PC-9 (cell line): ENCODE measurements around the gene PPP1CA.

Source experiments
- EZH2 ChIP-seq: fragments of 200-600 bp; sonication (generic); IDR thresholded peaks from 2 replicates; pipeline ENCODE4 v1.8.0; 2017; ENCODE audit warnings: antibody characterized with exemption, low read depth
- TF ChIP-seq, protein P1 (sequence below): fragments of 200-600 bp; sonication (generic); conservative IDR thresholded peaks from 2 replicates; pipeline ENCODE4 v1.6.1; 2017; ENCODE audit warnings: mixed run types, antibody characterized with exemption, mild to moderate bottlenecking, moderate library complexity

- TF ChIP-seq, protein P1, sequence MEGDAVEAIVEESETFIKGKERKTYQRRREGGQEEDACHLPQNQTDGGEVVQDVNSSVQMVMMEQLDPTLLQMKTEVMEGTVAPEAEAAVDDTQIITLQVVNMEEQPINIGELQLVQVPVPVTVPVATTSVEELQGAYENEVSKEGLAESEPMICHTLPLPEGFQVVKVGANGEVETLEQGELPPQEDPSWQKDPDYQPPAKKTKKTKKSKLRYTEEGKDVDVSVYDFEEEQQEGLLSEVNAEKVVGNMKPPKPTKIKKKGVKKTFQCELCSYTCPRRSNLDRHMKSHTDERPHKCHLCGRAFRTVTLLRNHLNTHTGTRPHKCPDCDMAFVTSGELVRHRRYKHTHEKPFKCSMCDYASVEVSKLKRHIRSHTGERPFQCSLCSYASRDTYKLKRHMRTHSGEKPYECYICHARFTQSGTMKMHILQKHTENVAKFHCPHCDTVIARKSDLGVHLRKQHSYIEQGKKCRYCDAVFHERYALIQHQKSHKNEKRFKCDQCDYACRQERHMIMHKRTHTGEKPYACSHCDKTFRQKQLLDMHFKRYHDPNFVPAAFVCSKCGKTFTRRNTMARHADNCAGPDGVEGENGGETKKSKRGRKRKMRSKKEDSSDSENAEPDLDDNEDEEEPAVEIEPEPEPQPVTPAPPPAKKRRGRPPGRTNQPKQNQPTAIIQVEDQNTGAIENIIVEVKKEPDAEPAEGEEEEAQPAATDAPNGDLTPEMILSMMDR, result no peak
- TF ChIP-seq EZH2, result no peak
Measured at GRCh38 chr11:67409781-67410368, 8.2 kb upstream of the PPP1CA start.
